GM12878 (cell line): ENCODE results near the gene HBB. TPM values are rescaled to one million over a fixed set of nuclear protein-coding genes. Genes with fewer than 3 reads are reported as not detected.

Source experiments
- ATAC-seq: fragments of 200-7000 bp; cut with Tn5 transposase; 3 replicates; pipeline ENCODE4 v1.9.1; 2020; ENCODE audit warnings: mild to moderate bottlenecking, moderate library complexity
- BruUV-seq: library from RNA; stranded (reverse); fragments of 400-500 nt; replicated peaks from 2 replicates; lab custom pipeline; 2021; lab: Mats Ljungman, UMichigan
- CTCF ChIA-PET: fragments of 300-600 bp; sonication (Branson Sonifier 250); formaldehyde crosslinking; extraction: SDS; loops from one replicate; lab custom pipeline; 2021; ENCODE audit warnings: inconsistent platforms; lab: Yijun Ruan, JAX
- POLR2A ChIA-PET: fragments of 350-600 bp; formaldehyde crosslinking; extraction: SDS; loops from one replicate; lab custom pipeline; 2021; ENCODE audit warnings: inconsistent platforms; lab: Charles Lee
- RAD21 ChIA-PET: fragments of 300-600 bp; sonication (Branson Sonifier 250); formaldehyde crosslinking; loops from one replicate; lab custom pipeline; 2023; ENCODE audit warnings: antibody characterized with exemption; ENCODE audit not compliant: unreplicated experiment; lab: Charles Lee
- SMC1A ChIA-PET: fragments of 300-600 bp; sonication (Branson Sonifier 250); formaldehyde crosslinking; loops from one replicate; lab custom pipeline; 2023; ENCODE audit not compliant: unreplicated experiment, uncharacterized antibody; lab: Charles Lee
- DNase-seq: peaks from one replicate; pipeline ENCODE4 v3.0.0-alpha.2; 2011; ENCODE audit warnings: low read depth, low spot score
- FAIRE-seq: peaks from 3 replicates; lab custom pipeline; 2011; peaks lifted over from hg19 to GRCh38; lab: Jason Lieb, UNC
- H2AFZ ChIP-seq: 2 replicates; pipeline ENCODE4 v1.6.0; 2011; ENCODE audit warnings: low read depth, low read length, control low read depth; ENCODE audit not compliant: control insufficient read depth
- H3K27ac ChIP-seq: 2 replicates; pipeline ENCODE4 v1.5.1; 2011; ENCODE audit warnings: control low read depth; ENCODE audit not compliant: control insufficient read depth, insufficient read depth
- H3K27me3 ChIP-seq, 2 experiments: replicated peaks in 1 of 2; 2 replicates each; pipeline versions ENCODE4 v1.6.0 to v1.6.1; 2011; ENCODE audit warnings: low read length in 1 of 2; ENCODE audit not compliant: control insufficient read depth in 2 of 2, insufficient read depth in 2 of 2
- H3K36me3 ChIP-seq, 2 experiments: 2 replicates each; pipeline ENCODE4 v1.5.1; 2011; ENCODE audit warnings: low read length in 1 of 2; ENCODE audit not compliant: control insufficient read depth in 2 of 2, insufficient read depth in 2 of 2
- H3K4me1 ChIP-seq: 2 replicates; pipeline ENCODE4 v1.6.1; 2011; ENCODE audit warnings: mild to moderate bottlenecking, low read length, moderate library complexity, mixed read lengths; ENCODE audit not compliant: control insufficient read depth, insufficient read depth
- H3K4me2 ChIP-seq: 2 replicates; pipeline ENCODE4 v1.6.0; 2011; ENCODE audit warnings: control low read depth; ENCODE audit not compliant: control insufficient read depth, insufficient read depth
- H3K4me3 ChIP-seq: fragments of 200-600 bp; sonication (generic); 2 replicates; pipeline ENCODE4 v1.5.1; 2016
- H3K79me2 ChIP-seq: 2 replicates; pipeline ENCODE4 v1.6.0; 2011; ENCODE audit warnings: low read length; ENCODE audit not compliant: control insufficient read depth, insufficient read depth
- H3K9ac ChIP-seq: 2 replicates; pipeline ENCODE4 v1.8.0; 2011; ENCODE audit warnings: low read length, control low read depth, mixed read lengths; ENCODE audit not compliant: control insufficient read depth, insufficient read depth
- H3K9me3 ChIP-seq: replicated peaks from 3 replicates; pipeline ENCODE4 v1.5.1; 2011; ENCODE audit warnings: mild to moderate bottlenecking, low read length; ENCODE audit not compliant: control insufficient read depth, insufficient read depth
- H4K20me1 ChIP-seq: 2 replicates; pipeline ENCODE4 v1.6.0; 2011; ENCODE audit not compliant: control insufficient read depth, insufficient read depth
- CHD2 ChIP-seq: IDR thresholded peaks from 2 replicates; pipeline ENCODE4 v1.6.1; 2011; ENCODE audit warnings: low read depth, low read length, improper control_type of control experiment, borderline replicate concordance
- CTCF ChIP-seq, 3 experiments: IDR thresholded peaks in 2 of 3; conservative IDR thresholded peaks in 1 of 3; 2 replicates each; pipeline ENCODE4 v1.5.1; 2011; ENCODE audit warnings: low read depth in 3 of 3, low read length in 3 of 3, mild to moderate bottlenecking in 3 of 3, control low read depth in 2 of 3, moderate library complexity in 2 of 3, inconsistent platforms in 1 of 3, mixed read lengths in 1 of 3; ENCODE audit not compliant: control insufficient read depth in 2 of 3, insufficient read depth in 1 of 3; ENCODE audit errors: extremely low read depth in 1 of 3
- ETV6 ChIP-seq, 2 experiments: fragments of 450-650 bp in 1 of 2; IDR thresholded peaks in 1 of 2; conservative IDR thresholded peaks in 1 of 2; 2 replicates each; pipeline ENCODE4 v1.6.1; 2014; ENCODE audit warnings: antibody characterized with exemption in 1 of 2, borderline replicate concordance in 1 of 2, low read depth in 1 of 2, mild to moderate bottlenecking in 1 of 2, moderate library complexity in 1 of 2
- SIX5 ChIP-seq: IDR thresholded peaks from 2 replicates; pipeline ENCODE4 v1.6.1; 2011; ENCODE audit warnings: mild to moderate bottlenecking, low read depth, low read length, moderate library complexity; ENCODE audit not compliant: severe bottlenecking
- SMARCA5 ChIP-seq: fragments of 450-650 bp; IDR thresholded peaks from 2 replicates; pipeline ENCODE4 v1.6.1; 2017; ENCODE audit warnings: mild to moderate bottlenecking
- TCF12 ChIP-seq: IDR thresholded peaks from 2 replicates; pipeline ENCODE4 v1.6.1; 2011; ENCODE audit warnings: low read depth, mild to moderate bottlenecking, low read length
- ZSCAN29 ChIP-seq: fragments of 450-650 bp; IDR thresholded peaks from 2 replicates; pipeline ENCODE4 v1.6.1; 2017; ENCODE audit warnings: mild to moderate bottlenecking, moderate library complexity
- WGBS: methylation state at CpG from one replicate; pipeline ENCODE4 v1.1.6; 2016; ENCODE audit warnings: low lambda C conversion rate; ENCODE audit not compliant: insufficient replicate concordance, insufficient coverage; ENCODE audit errors: missing lambda C conversion rate; 5-methylcytosine and 5-hydroxymethylcytosine counted together
- in situ Hi-C: fragments of 300-500 bp; cut with MboI; formaldehyde crosslinking; loops from 9 replicates; pipeline ENCODE4 v1.14.3; 2018; ENCODE audit warnings: mixed read lengths
- intact Hi-C: fragments of 100-400 bp; cut with micrococcal nuclease; formaldehyde crosslinking; loops from one replicate; pipeline ENCODE4 v1.14.2; 2022; ENCODE audit not compliant: unreplicated experiment
- polyA plus RNA-seq, 11 experiments: library from polyadenylated mRNA; depleted of rRNA in 4 of 11; unstranded in 6 of 11; stranded (reverse) in 5 of 11; fragments of >200 nt; fragmentation: Nextera tagmentation in 4 of 11; fragmentation: Illumina TruSeq in 1 of 11; extraction: Ambion mirVana in 4 of 11; extraction: Trizol in 1 of 11; gene quantifications; 1 replicate in 1 of 11; 2 replicates in 10 of 11; pipeline versions ENCODE4 v1.2.1 to v1.2.3, GENCODE V29; 2011 to 2016; ENCODE audit warnings: inconsistent platforms in 2 of 11, missing spikeins in 2 of 11, low read depth in 1 of 11
- total RNA-seq, 4 experiments: library from RNA; depleted of rRNA in 3 of 4; stranded (reverse); fragments of >200 nt in 3 of 4; fragmentation: Illumina TruSeq in 1 of 4; extraction: Trizol in 1 of 4; gene quantifications; 2 replicates each; pipeline versions ENCODE4 v1.2.1 to v1.2.3, GENCODE V29; 2013 to 2021
- TF ChIP-seq, protein P1 (sequence below): fragments of 450-650 bp; IDR thresholded peaks from 2 replicates; pipeline ENCODE4 v1.6.1; 2018; ENCODE audit warnings: borderline replicate concordance, mild to moderate bottlenecking; ENCODE audit not compliant: partially characterized antibody

Gene HBB
- total and polyA plus RNA-seq, 10 of the 15 experiments (the other 5 are each of a cell fraction or from before 2014, with no cell fraction given) = 0.36 TPM; not detected in 9

- in situ Hi-C loops = no loop called here
- SMC1A ChIA-PET = interaction anchor here (1.2 to 1.8 kb wide), 2 partner anchors 10 kb away, joined by 3 to 4 read pairs; no protein-coding TSS in a partner anchor
These were observed 48.7 kb upstream of the HBB start for GRCh38 chr11:5275369-5276110.

More at GRCh38 chr11:5275369-5276110, 48.7 kb upstream of the HBB start:
- no TSS peak for BruUV-seq
- RAD21 ChIA-PET = no interaction called here
- 56% methylated on average over 6 of the region's 6 CpGs for WGBS
- Histone ChIP-seq H3K36me3 (no peaks in the 10 kb centered on the region), H3K27ac (no peak overlapping the region), H3K4me2 (no peak overlapping the region), H4K20me1 (no peaks in the 10 kb centered on the region), H3K9me3 (no peaks in the 10 kb centered on the region), H2AFZ (no peak overlapping the region), H3K79me2 (no peaks in the 10 kb centered on the region), H3K27me3 (no peaks in the 10 kb centered on the region), H3K9ac (no peak overlapping the region), H3K4me3 (no peak overlapping the region), H3K4me1 (no peaks in the 10 kb centered on the region)
- ATAC-seq (no peak), FAIRE-seq (no peak), DNase-seq (no peak)
- TF ChIP-seq ZSCAN29 (no peak), SMARCA5 (no peak), SIX5 (no peak), CHD2 (no peak), CTCF (IDR thresholded peaks at IDR 0.05 in 2 of 3, conservative IDR thresholded peaks at IDR 0.05 in 1 of 3; ENCODE audit: control insufficient read depth in 2 of 3, extremely low read depth in 1 of 3, insufficient read depth in 1 of 3, low read depth in 3 of 3, low read length in 3 of 3) (no peak), TCF12 (no peak), ETV6 (conservative IDR thresholded peaks at IDR 0.05 in 1 of 2, IDR thresholded peaks at IDR 0.05 in 1 of 2; ENCODE audit: borderline replicate concordance in 1 of 2, low read depth in 1 of 2) (no peak)
- TF ChIP-seq, protein P1, sequence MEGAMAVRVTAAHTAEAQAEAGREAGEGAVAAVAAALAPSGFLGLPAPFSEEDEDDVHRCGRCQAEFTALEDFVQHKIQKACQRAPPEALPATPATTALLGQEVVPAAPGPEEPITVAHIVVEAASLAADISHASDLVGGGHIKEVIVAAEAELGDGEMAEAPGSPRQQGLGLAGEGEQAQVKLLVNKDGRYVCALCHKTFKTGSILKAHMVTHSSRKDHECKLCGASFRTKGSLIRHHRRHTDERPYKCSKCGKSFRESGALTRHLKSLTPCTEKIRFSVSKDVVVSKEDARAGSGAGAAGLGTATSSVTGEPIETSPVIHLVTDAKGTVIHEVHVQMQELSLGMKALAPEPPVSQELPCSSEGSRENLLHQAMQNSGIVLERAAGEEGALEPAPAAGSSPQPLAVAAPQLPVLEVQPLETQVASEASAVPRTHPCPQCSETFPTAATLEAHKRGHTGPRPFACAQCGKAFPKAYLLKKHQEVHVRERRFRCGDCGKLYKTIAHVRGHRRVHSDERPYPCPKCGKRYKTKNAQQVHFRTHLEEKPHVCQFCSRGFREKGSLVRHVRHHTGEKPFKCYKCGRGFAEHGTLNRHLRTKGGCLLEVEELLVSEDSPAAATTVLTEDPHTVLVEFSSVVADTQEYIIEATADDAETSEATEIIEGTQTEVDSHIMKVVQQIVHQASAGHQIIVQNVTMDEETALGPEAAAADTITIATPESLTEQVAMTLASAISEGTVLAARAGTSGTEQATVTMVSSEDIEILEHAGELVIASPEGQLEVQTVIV = no peak
- intact Hi-C loops = no loop called here
- CTCF ChIA-PET = interaction anchor here (1.4 kb wide), 1 partner anchor 15 kb away, joined by 3 read pairs; no protein-coding TSS in a partner anchor
- POLR2A ChIA-PET = no interaction called here
